Fibroblast of lung (primary cell): ENCODE measurements around the gene MYO1E. TPM values are rescaled to one million over a fixed set of nuclear protein-coding genes. Genes with fewer than 3 reads are reported as not detected.
"Not testable (repeated sequence)": the region's sequence is repeated elsewhere in the genome, so short reads cannot be mapped to it uniquely, and the experiment has no call there.

ENCODE experiments used
- DNase-seq, 2 donors: peaks; one replicate each; pipeline versions ENCODE4 v3.0.0 to v3.0.0-alpha.2; 2010; ENCODE audit warnings: low read depth in 2 of 2
- H2AFZ ChIP-seq: 2 replicates; pipeline ENCODE4 v1.5.1; 2012; ENCODE audit warnings: low read length, control low read depth, inconsistent platforms
- H3K27ac ChIP-seq: 2 replicates; pipeline ENCODE4 v1.5.1; 2011; ENCODE audit warnings: low read length, control low read depth; ENCODE audit not compliant: insufficient read depth
- H3K27me3 ChIP-seq: 2 replicates; pipeline ENCODE4 v1.5.1; 2011; ENCODE audit warnings: mild to moderate bottlenecking, low read length; ENCODE audit not compliant: control insufficient read depth, insufficient read depth
- H3K36me3 ChIP-seq: 2 replicates; pipeline ENCODE4 v1.5.1; 2011; ENCODE audit warnings: low read length; ENCODE audit not compliant: control insufficient read depth, insufficient read depth
- H3K4me1 ChIP-seq: 2 replicates; pipeline ENCODE4 v1.5.1; 2011; ENCODE audit warnings: low read length; ENCODE audit not compliant: control insufficient read depth, insufficient read depth; ENCODE audit errors: extremely low read depth
- H3K4me2 ChIP-seq: 2 replicates; pipeline ENCODE4 v1.5.1; 2011; ENCODE audit warnings: low read length, control low read depth; ENCODE audit not compliant: insufficient read depth; ENCODE audit errors: extremely low read depth
- H3K4me3 ChIP-seq, 4 experiments: fragments of 200-600 bp in 1 of 4; sonication (generic) in 1 of 4; replicated peaks in 1 of 4; 2 replicates each; pipeline ENCODE4 v1.5.1; 2011 to 2016; ENCODE audit warnings: low read length in 4 of 4, low read depth in 3 of 4, mild to moderate bottlenecking in 3 of 4, control low read depth in 2 of 4, inconsistent platforms in 1 of 4, mixed read lengths in 1 of 4; ENCODE audit not compliant: insufficient read depth in 1 of 4; ENCODE audit errors: control extremely low read depth in 1 of 4
- H3K79me2 ChIP-seq: 2 replicates; pipeline ENCODE4 v1.5.1; 2012; ENCODE audit warnings: mild to moderate bottlenecking, low read length, inconsistent platforms; ENCODE audit not compliant: control insufficient read depth, insufficient read depth
- H3K9ac ChIP-seq: 2 replicates; pipeline ENCODE4 v1.5.1; 2011; ENCODE audit warnings: mild to moderate bottlenecking, low read length, control low read depth; ENCODE audit not compliant: insufficient read depth
- H3K9me3 ChIP-seq: 2 replicates; pipeline ENCODE4 v1.5.1; 2012; ENCODE audit warnings: low read depth, low read length; ENCODE audit not compliant: control insufficient read depth, insufficient read depth
- H4K20me1 ChIP-seq: 2 replicates; pipeline ENCODE4 v1.5.1; 2011; ENCODE audit warnings: low read length; ENCODE audit not compliant: control insufficient read depth, insufficient read depth; ENCODE audit errors: extremely low read depth
- EZH2 ChIP-seq: IDR thresholded peaks from 2 replicates; pipeline ENCODE4 v1.5.1; 2012; ENCODE audit warnings: low read length, control low read depth, mild to moderate bottlenecking; ENCODE audit errors: missing control alignments
- polyA plus RNA-seq, 2 donors: library from polyadenylated mRNA; depleted of rRNA in 1 of 2; stranded (reverse) in 1 of 2; unstranded in 1 of 2; fragments of >200 nt; gene quantifications; 2 replicates each; pipeline ENCODE4 v1.2.1, GENCODE V29; 2011 to 2012; ENCODE audit warnings: missing spikeins in 1 of 2
- total RNA-seq: library from RNA; depleted of rRNA; stranded (reverse); fragments of >200 nt; gene quantifications from 2 replicates; pipeline ENCODE4 v1.2.1, GENCODE V29; 2014
- TF ChIP-seq, protein P1 (sequence below), 2 donors: IDR thresholded peaks in 1 of 2; conservative IDR thresholded peaks in 1 of 2; 1 replicate in 1 of 2; 2 replicates in 1 of 2; pipeline ENCODE4 v1.5.1; 2011 to 2012; ENCODE audit warnings: low read length in 2 of 2, control low read depth in 1 of 2, inconsistent platforms in 1 of 2, low read depth in 1 of 2, mild to moderate bottlenecking in 1 of 2

MYO1E gene
- total and polyA plus RNA-seq, 2 donors (not counting 1 experiment from before 2014, with no cell fraction given): 27.6 to 84.0 TPM

DNA sequence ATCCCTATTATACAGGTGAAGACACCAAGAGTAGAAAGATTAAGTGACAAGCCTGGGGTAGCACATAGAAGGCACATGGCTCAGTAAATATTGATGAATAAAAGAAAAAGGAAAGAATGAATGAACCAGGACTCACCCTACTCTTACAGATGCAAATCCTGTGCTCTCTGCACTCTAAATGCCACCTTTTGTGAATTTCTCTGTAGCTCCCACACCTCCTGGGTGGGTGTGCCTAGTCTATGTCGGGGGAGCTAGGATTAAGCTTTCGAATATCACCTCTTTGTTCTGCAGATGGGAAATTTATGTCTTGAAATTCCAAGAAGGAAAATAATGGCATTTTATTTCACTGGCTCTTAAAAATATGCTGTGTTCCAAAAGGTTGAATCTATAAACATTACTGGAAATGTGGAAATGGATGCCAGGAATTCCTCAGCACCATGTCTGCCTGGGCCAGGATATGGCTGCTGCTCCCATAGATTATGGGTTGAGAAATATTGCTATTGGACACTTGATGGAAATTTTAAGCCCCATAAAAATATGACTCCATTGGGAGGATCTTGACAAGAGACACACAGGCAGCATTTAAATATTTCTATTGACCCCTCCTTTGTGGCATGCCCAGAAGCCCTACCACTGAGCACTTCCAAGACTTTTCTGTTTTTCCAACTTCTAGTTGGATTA, 224.4 kb downstream of the MYO1E start:
- no peak overlapping the region for H3K4me3 ChIP-seq
- H3K79me2 ChIP-seq: no peaks in the 10 kb centered on the region
- no peaks in the 10 kb centered on the region for H3K9me3 ChIP-seq
- H3K4me2 ChIP-seq: no peak overlapping the region
- H3K36me3 ChIP-seq: peaks cover 7% of the 10 kb centered on the region
- no peak overlapping the region for H3K9ac ChIP-seq
- no peaks in the 10 kb centered on the region for H3K27me3 ChIP-seq
- DNase-seq: peak; percentile 22 to 52
- no peaks in the 10 kb centered on the region for H4K20me1 ChIP-seq
- no peak for TF ChIP-seq EZH2
- TF ChIP-seq, protein P1, sequence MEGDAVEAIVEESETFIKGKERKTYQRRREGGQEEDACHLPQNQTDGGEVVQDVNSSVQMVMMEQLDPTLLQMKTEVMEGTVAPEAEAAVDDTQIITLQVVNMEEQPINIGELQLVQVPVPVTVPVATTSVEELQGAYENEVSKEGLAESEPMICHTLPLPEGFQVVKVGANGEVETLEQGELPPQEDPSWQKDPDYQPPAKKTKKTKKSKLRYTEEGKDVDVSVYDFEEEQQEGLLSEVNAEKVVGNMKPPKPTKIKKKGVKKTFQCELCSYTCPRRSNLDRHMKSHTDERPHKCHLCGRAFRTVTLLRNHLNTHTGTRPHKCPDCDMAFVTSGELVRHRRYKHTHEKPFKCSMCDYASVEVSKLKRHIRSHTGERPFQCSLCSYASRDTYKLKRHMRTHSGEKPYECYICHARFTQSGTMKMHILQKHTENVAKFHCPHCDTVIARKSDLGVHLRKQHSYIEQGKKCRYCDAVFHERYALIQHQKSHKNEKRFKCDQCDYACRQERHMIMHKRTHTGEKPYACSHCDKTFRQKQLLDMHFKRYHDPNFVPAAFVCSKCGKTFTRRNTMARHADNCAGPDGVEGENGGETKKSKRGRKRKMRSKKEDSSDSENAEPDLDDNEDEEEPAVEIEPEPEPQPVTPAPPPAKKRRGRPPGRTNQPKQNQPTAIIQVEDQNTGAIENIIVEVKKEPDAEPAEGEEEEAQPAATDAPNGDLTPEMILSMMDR (conservative IDR thresholded peaks at IDR 0.05 in 1 of 2, IDR thresholded peaks at IDR 0.05 in 1 of 2; ENCODE audit: low read depth in 1 of 2, low read length in 2 of 2): no peak
- no peak overlapping the region for H3K27ac ChIP-seq
- H2AFZ ChIP-seq: no peak overlapping the region
- peaks cover 3% of the 10 kb centered on the region for H3K4me1 ChIP-seq

DNA sequence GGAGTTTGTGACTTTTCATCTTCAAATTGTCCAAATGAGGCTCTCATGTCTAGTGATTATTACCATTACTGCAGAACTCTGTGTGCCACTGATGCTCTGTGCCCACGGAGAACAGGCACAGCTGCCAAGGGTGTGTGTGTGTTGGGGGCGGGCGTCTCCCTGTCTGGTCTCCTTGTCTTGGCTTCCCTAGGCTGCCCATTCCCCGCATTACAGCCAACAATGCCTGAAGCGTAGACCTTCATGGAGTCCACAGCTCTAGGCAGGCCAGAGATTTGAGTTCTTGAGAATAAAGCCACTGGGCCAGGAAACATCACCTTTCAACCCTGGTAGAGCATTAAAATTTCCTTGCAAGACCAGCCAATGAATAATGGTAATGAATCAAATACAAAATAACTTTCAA, 225.0 kb downstream of the MYO1E start:
- TF ChIP-seq, protein P1 (conservative IDR thresholded peaks at IDR 0.05 in 1 of 2, IDR thresholded peaks at IDR 0.05 in 1 of 2; ENCODE audit: low read depth in 1 of 2, low read length in 2 of 2): no peak
- no peak for TF ChIP-seq EZH2
- H3K4me3 ChIP-seq: no peak overlapping the region

GRCh38 chr15:59144594-59144993, 228.1 kb downstream of the MYO1E start:
- H3K36me3 ChIP-seq, H3K9me3 ChIP-seq, H4K20me1 ChIP-seq, H2AFZ ChIP-seq, H3K9ac ChIP-seq, H3K27ac ChIP-seq, H3K4me1 ChIP-seq, H3K79me2 ChIP-seq, H3K27me3 ChIP-seq, H3K4me3 ChIP-seq, H3K4me2 ChIP-seq: not testable (repeated sequence)
- DNase-seq: peak in 1 of 2 donors; percentile 19
- TF ChIP-seq, protein P1 (conservative IDR thresholded peaks at IDR 0.05 in 1 of 2, IDR thresholded peaks at IDR 0.05 in 1 of 2; ENCODE audit: low read depth in 1 of 2, low read length in 2 of 2): peak in 1 of 2 donors; percentile 40

More for the DNA sequence above, 225.0 kb downstream of the MYO1E start:
- H4K20me1 ChIP-seq: no peaks in the 10 kb centered on the region
- H3K27me3 ChIP-seq: no peaks in the 10 kb centered on the region
- no peak overlapping the region for H3K9ac ChIP-seq
- no peaks in the 10 kb centered on the region for H3K9me3 ChIP-seq
- DNase-seq: no peak
- peaks cover 3% of the 10 kb centered on the region for H3K4me1 ChIP-seq
- H3K79me2 ChIP-seq: no peaks in the 10 kb centered on the region
- no peak overlapping the region for H2AFZ ChIP-seq
- peaks cover 9% of the 10 kb centered on the region for H3K36me3 ChIP-seq
- no peak overlapping the region for H3K27ac ChIP-seq
- no peak overlapping the region for H3K4me2 ChIP-seq
